Type B pancreatic cell (in vitro differentiated cells): ENCODE data around the gene GRIN2A. TPM values are rescaled to one million over a fixed set of nuclear protein-coding genes. Genes with fewer than 3 reads are reported as not detected.

Source experiments
- DNase-seq: peaks from one replicate; pipeline ENCODE4 v3.0.0; 2021; ENCODE audit warnings: mixed read lengths; ENCODE audit not compliant: unreplicated experiment; ENCODE audit errors: extremely low spot score
- H3K27ac Mint-ChIP-seq: 2 replicates; pipeline ENCODE4 v1.8.0; 2021; ENCODE audit warnings: mild to moderate bottlenecking, mixed read lengths
- H3K27me3 Mint-ChIP-seq: 2 replicates; pipeline ENCODE4 v1.8.0; 2021; ENCODE audit warnings: mixed read lengths
- H3K36me3 Mint-ChIP-seq: 2 replicates; pipeline ENCODE4 v1.8.0; 2021; ENCODE audit warnings: mixed read lengths
- H3K4me1 Mint-ChIP-seq: one replicate; pipeline ENCODE4 v1.8.0; 2021; ENCODE audit warnings: mixed read lengths; ENCODE audit not compliant: unreplicated experiment
- H3K4me3 Mint-ChIP-seq: 2 replicates; pipeline ENCODE4 v1.8.0; 2021; ENCODE audit warnings: mild to moderate bottlenecking, mixed read lengths
- H3K9me3 Mint-ChIP-seq: 2 replicates; pipeline ENCODE4 v1.8.0; 2021; ENCODE audit warnings: mixed read lengths
- CTCF ChIP-seq: fragments of 200-600 bp; sonication (generic); conservative IDR thresholded peaks from 2 replicates; pipeline ENCODE4 v1.5.0; 2021; ENCODE audit warnings: antibody characterized with exemption, mild to moderate bottlenecking
- total RNA-seq: library from RNA; stranded (reverse); gene quantifications from 2 replicates; pipeline ENCODE4 v1.2.1, GENCODE V29; 2021; ENCODE audit warnings: low replicate concordance

Gene GRIN2A
- total RNA-seq, 1 donor from 2014 or later = 7.1 TPM

GRCh38 chr16:9932919-9933653 is 249.1 kb downstream of the GRIN2A start:
- Mint-ChIP-seq H3K9me3 (no peaks in the 10 kb centered on the region), H3K4me3 (no peak overlapping the region), H3K36me3 (no peaks in the 10 kb centered on the region), H3K27me3 (peaks cover 14% of the 10 kb centered on the region), H3K27ac (no peak overlapping the region), H3K4me1 (no peaks in the 10 kb centered on the region)
- DNase-seq = no peak
- TF ChIP-seq CTCF = no peak

GRCh38 chr16:9932000-9932399 is 250.2 kb downstream of the GRIN2A start:
- peaks cover 14% of the 10 kb centered on the region for H3K27me3 Mint-ChIP-seq
- H3K27ac Mint-ChIP-seq = no peak overlapping the region
- no peaks in the 10 kb centered on the region for H3K9me3 Mint-ChIP-seq
- H3K4me1 Mint-ChIP-seq = no peaks in the 10 kb centered on the region
- no peaks in the 10 kb centered on the region for H3K36me3 Mint-ChIP-seq
- no peak for DNase-seq
- TF ChIP-seq CTCF = no peak
- H3K4me3 Mint-ChIP-seq = no peak overlapping the region

GRCh38 chr16:9929836-9930235 is 252.4 kb downstream of the GRIN2A start:
- Mint-ChIP-seq H3K27ac (no peak overlapping the region), H3K27me3 (peaks cover 14% of the 10 kb centered on the region), H3K4me1 (no peaks in the 10 kb centered on the region), H3K4me3 (no peak overlapping the region), H3K9me3 (no peaks in the 10 kb centered on the region), H3K36me3 (no peaks in the 10 kb centered on the region)
- DNase-seq = no peak
- no peak for TF ChIP-seq CTCF

- no peaks in the 10 kb centered on the region for H3K36me3 Mint-ChIP-seq
- no peak overlapping the region for H3K4me3 Mint-ChIP-seq
- H3K9me3 Mint-ChIP-seq = no peaks in the 10 kb centered on the region
- no peaks in the 10 kb centered on the region for H3K4me1 Mint-ChIP-seq
- H3K27me3 Mint-ChIP-seq = peaks cover 14% of the 10 kb centered on the region
- DNase-seq = no peak
- H3K27ac Mint-ChIP-seq = no peak overlapping the region
- TF ChIP-seq CTCF = no peak
These were observed 252.9 kb downstream of the GRIN2A start for GRCh38 chr16:9929313-9929712.

- no peak overlapping the region for H3K4me3 Mint-ChIP-seq
- no peaks in the 10 kb centered on the region for H3K36me3 Mint-ChIP-seq
- H3K4me1 Mint-ChIP-seq = no peaks in the 10 kb centered on the region
- H3K27me3 Mint-ChIP-seq = peaks cover 4% of the 10 kb centered on the region
- no peak overlapping the region for H3K27ac Mint-ChIP-seq
- H3K9me3 Mint-ChIP-seq = no peaks in the 10 kb centered on the region
- DNase-seq = no peak
- no peak for TF ChIP-seq CTCF
These were observed 259.8 kb downstream of the GRIN2A start for GRCh38 chr16:9922441-9922840.
